Type B pancreatic cell (in vitro differentiated cells): ENCODE data around the gene PPP2R5B. TPM values are rescaled to one million over a fixed set of nuclear protein-coding genes. Genes with fewer than 3 reads are reported as not detected.
A peak's percentile ranks its signal among the peaks of the same experiment; 100 is the strongest.

Experiments used
- DNase-seq: peaks from one replicate; pipeline ENCODE4 v3.0.0; 2021; ENCODE audit warnings: mixed read lengths; ENCODE audit not compliant: unreplicated experiment; ENCODE audit errors: extremely low spot score
- H3K27ac Mint-ChIP-seq: 2 replicates; pipeline ENCODE4 v1.8.0; 2021; ENCODE audit warnings: mild to moderate bottlenecking, mixed read lengths
- H3K27me3 Mint-ChIP-seq: 2 replicates; pipeline ENCODE4 v1.8.0; 2021; ENCODE audit warnings: mixed read lengths
- H3K36me3 Mint-ChIP-seq: 2 replicates; pipeline ENCODE4 v1.8.0; 2021; ENCODE audit warnings: mixed read lengths
- H3K4me1 Mint-ChIP-seq: one replicate; pipeline ENCODE4 v1.8.0; 2021; ENCODE audit warnings: mixed read lengths; ENCODE audit not compliant: unreplicated experiment
- H3K4me3 Mint-ChIP-seq: 2 replicates; pipeline ENCODE4 v1.8.0; 2021; ENCODE audit warnings: mild to moderate bottlenecking, mixed read lengths
- H3K9me3 Mint-ChIP-seq: 2 replicates; pipeline ENCODE4 v1.8.0; 2021; ENCODE audit warnings: mixed read lengths
- total RNA-seq: library from RNA; stranded (reverse); gene quantifications from 2 replicates; pipeline ENCODE4 v1.2.1, GENCODE V29; 2021; ENCODE audit warnings: low replicate concordance
- TF ChIP-seq, protein P1 (sequence below): fragments of 200-600 bp; sonication (generic); conservative IDR thresholded peaks from 2 replicates; pipeline ENCODE4 v1.5.0; 2021; ENCODE audit warnings: antibody characterized with exemption, mild to moderate bottlenecking

PPP2R5B gene
- total RNA-seq, 1 donor from 2014 or later = 19.4 TPM

- Mint-ChIP-seq H3K36me3 (no peaks in the 10 kb centered on the region), H3K27me3 (no peaks in the 10 kb centered on the region), H3K4me1 (peaks cover 13% of the 10 kb centered on the region), H3K4me3 (peak overlapping the region; percentile 92), H3K27ac (no peak overlapping the region), H3K9me3 (no peaks in the 10 kb centered on the region)
- DNase-seq = no peak
- TF ChIP-seq, protein P1, sequence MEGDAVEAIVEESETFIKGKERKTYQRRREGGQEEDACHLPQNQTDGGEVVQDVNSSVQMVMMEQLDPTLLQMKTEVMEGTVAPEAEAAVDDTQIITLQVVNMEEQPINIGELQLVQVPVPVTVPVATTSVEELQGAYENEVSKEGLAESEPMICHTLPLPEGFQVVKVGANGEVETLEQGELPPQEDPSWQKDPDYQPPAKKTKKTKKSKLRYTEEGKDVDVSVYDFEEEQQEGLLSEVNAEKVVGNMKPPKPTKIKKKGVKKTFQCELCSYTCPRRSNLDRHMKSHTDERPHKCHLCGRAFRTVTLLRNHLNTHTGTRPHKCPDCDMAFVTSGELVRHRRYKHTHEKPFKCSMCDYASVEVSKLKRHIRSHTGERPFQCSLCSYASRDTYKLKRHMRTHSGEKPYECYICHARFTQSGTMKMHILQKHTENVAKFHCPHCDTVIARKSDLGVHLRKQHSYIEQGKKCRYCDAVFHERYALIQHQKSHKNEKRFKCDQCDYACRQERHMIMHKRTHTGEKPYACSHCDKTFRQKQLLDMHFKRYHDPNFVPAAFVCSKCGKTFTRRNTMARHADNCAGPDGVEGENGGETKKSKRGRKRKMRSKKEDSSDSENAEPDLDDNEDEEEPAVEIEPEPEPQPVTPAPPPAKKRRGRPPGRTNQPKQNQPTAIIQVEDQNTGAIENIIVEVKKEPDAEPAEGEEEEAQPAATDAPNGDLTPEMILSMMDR = no peak
These were observed 9.1 kb upstream of the PPP2R5B start for GRCh38 chr11:64915376-64915887.

DNA sequence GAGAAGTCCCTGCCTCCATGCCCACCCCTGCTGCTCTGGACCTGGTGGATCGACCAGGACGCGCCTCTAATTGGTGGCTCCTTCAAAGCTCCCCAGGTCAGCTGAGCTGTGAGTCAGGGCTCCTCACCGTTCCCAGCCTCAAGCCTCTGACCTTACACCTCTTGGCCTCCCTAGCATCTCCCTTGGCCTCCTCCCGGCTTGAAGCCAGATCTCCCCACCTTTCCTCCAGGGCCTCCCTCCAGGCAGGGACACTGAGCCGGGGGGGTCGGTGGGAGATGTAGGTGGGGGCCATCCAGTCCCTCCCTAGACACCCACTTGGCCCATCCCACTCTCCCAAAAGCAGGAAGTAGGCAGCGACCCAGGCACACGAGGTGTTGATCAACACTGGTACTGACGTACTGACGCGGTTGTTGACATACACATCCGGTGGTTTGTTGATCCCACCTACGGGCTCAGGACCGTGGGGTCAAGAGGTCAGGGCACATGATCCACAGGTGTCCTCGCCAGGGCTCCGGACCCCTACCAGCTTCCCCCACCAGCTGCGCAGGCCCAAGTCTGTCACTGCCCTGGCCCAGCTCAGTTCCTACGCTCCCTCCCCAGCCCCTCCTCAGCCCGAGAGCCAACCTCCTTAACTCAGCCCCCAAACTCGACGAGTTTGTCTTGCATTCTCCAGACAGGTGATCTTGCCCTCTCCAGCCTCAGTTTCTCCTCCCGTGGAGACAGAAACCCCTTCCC is 8.3 kb upstream of the PPP2R5B start:
- Mint-ChIP-seq H3K9me3 (no peaks in the 10 kb centered on the region), H3K27ac (peak overlapping the region; percentile 97), H3K36me3 (no peaks in the 10 kb centered on the region), H3K27me3 (no peaks in the 10 kb centered on the region), H3K4me3 (peak overlapping the region; percentile 92), H3K4me1 (peaks cover 13% of the 10 kb centered on the region)
- TF ChIP-seq, protein P1 = no peak
- no peak for DNase-seq

- TF ChIP-seq, protein P1 = peak; percentile 20
- peaks cover 13% of the 10 kb centered on the region for H3K4me1 Mint-ChIP-seq
- no peaks in the 10 kb centered on the region for H3K27me3 Mint-ChIP-seq
- no peaks in the 10 kb centered on the region for H3K36me3 Mint-ChIP-seq
- H3K9me3 Mint-ChIP-seq = no peaks in the 10 kb centered on the region
- H3K27ac Mint-ChIP-seq = peak within 1 kb of the TSS; percentile 97
- peak; percentile 98 for DNase-seq
- peak within 1 kb of the TSS; percentile 92 for H3K4me3 Mint-ChIP-seq
These were observed 7.5 kb upstream of the PPP2R5B start, which contains the start of gene ATG2A for GRCh38 chr11:64916775-64917662. ATG2A (minus strand) TSS chr11:64917209; CDS start chr11:64917135, 74 bp downstream.

GRCh38 chr11:64917663-64917995 is 6.9 kb upstream of the PPP2R5B start:
- Mint-ChIP-seq H3K36me3 (no peaks in the 10 kb centered on the region), H3K27me3 (no peaks in the 10 kb centered on the region), H3K4me1 (peaks cover 13% of the 10 kb centered on the region), H3K27ac (peak overlapping the region; percentile 97), H3K9me3 (no peaks in the 10 kb centered on the region), H3K4me3 (peak overlapping the region; percentile 92)
- no peak for DNase-seq
- TF ChIP-seq, protein P1 = no peak

DNA sequence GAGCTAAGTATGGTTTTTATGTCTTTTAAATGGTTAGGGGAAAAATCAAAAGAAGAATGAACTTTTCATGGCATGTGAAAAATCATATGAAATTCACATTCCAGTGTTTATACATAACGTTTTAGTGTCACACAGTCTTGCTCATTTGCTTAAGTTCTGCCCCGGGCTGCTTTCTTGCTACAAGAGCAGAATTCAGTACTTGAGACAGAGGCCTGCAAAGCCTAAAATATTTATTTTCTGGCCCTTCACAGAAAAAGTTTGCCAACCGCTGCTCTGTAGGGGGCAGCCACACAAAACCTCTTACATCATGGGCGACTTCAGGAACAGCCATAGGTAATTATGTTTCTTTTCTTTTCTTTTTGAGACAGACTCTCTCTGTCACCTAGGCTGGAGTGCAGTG is 6.5 kb upstream of the PPP2R5B start:
- H3K27me3 Mint-ChIP-seq = no peaks in the 10 kb centered on the region
- TF ChIP-seq, protein P1 = no peak

More for the DNA sequence above, 6.5 kb upstream of the PPP2R5B start:
- no peaks in the 10 kb centered on the region for H3K9me3 Mint-ChIP-seq
- DNase-seq = no peak
- H3K4me1 Mint-ChIP-seq = peaks cover 13% of the 10 kb centered on the region
- H3K4me3 Mint-ChIP-seq = peak overlapping the region; percentile 92
- H3K27ac Mint-ChIP-seq = peak overlapping the region; percentile 97
- H3K36me3 Mint-ChIP-seq = no peaks in the 10 kb centered on the region
